OCI-LY1 (cell line): ENCODE data around the gene CNTNAP2.

ENCODE experiments used
- H2AFZ ChIP-seq: fragments of 200-600 bp; sonication (generic), shearing (Covaris generic); 2 replicates; pipeline ENCODE4 v1.6.0; 2014; ENCODE audit warnings: antibody characterized with exemption, mild to moderate bottlenecking, low read length
- H3F3A ChIP-seq: fragments of 200-600 bp; sonication (generic), shearing (Covaris generic); 2 replicates; pipeline ENCODE4 v1.6.0; 2014; ENCODE audit warnings: mild to moderate bottlenecking, antibody characterized with exemption, low read length, moderate library complexity; ENCODE audit not compliant: insufficient read depth
- H3K27ac ChIP-seq: fragments of 200-600 bp; sonication (generic); 2 replicates; pipeline ENCODE4 v1.5.1; 2014; ENCODE audit warnings: low read length, mixed run types, mild to moderate bottlenecking, low read depth; ENCODE audit not compliant: poor library complexity, severe bottlenecking
- H3K27me3 ChIP-seq: fragments of 200-600 bp; sonication (generic); 2 replicates; pipeline ENCODE4 v1.6.0; 2014; ENCODE audit warnings: antibody characterized with exemption, mild to moderate bottlenecking, low read length, moderate library complexity; ENCODE audit not compliant: insufficient read depth
- H3K36me3 ChIP-seq: fragments of 200-600 bp; sonication (generic); 2 replicates; pipeline ENCODE4 v1.6.1; 2014; ENCODE audit warnings: mild to moderate bottlenecking, antibody characterized with exemption, low read length, moderate library complexity, mixed read lengths; ENCODE audit not compliant: insufficient read depth
- H3K4me1 ChIP-seq: fragments of 200-600 bp; sonication (generic); 2 replicates; pipeline ENCODE4 v1.5.1; 2014; ENCODE audit warnings: mild to moderate bottlenecking, low read length, moderate library complexity; ENCODE audit not compliant: insufficient read depth, severe bottlenecking
- H3K4me2 ChIP-seq: fragments of 200-600 bp; sonication (generic), shearing (Covaris generic); 2 replicates; pipeline ENCODE4 v1.6.1; 2014; ENCODE audit warnings: low read length
- H3K4me3 ChIP-seq: fragments of 200-600 bp; sonication (generic); 2 replicates; pipeline ENCODE4 v1.5.1; 2014; ENCODE audit warnings: low read length, low read depth, mild to moderate bottlenecking, mixed read lengths; ENCODE audit not compliant: poor library complexity, severe bottlenecking
- H3K79me2 ChIP-seq: fragments of 200-600 bp; shearing (Covaris generic); 2 replicates; pipeline ENCODE4 v1.6.1; 2016; ENCODE audit warnings: mixed run types, low read length, mixed read lengths; ENCODE audit not compliant: insufficient read depth
- H3K9ac ChIP-seq: fragments of 200-600 bp; sonication (generic), shearing (Covaris generic); 2 replicates; pipeline ENCODE4 v1.6.1; 2014; ENCODE audit warnings: mild to moderate bottlenecking, low read length, mixed read lengths
- H3K9me2 ChIP-seq: fragments of 200-600 bp; sonication (generic), shearing (Covaris generic); 2 replicates; pipeline ENCODE4 v1.6.1; 2014; ENCODE audit warnings: low read depth, mild to moderate bottlenecking, low read length, mixed read lengths
- H3K9me3 ChIP-seq: fragments of 200-600 bp; shearing (Covaris generic); 2 replicates; pipeline ENCODE4 v1.6.1; 2014; ENCODE audit warnings: low read length, mixed read lengths
- H4K20me1 ChIP-seq: fragments of 200-600 bp; sonication (generic), shearing (Covaris generic); 2 replicates; pipeline ENCODE4 v1.6.0; 2016; ENCODE audit warnings: mild to moderate bottlenecking, low read length; ENCODE audit not compliant: insufficient read depth
- CTCF ChIP-seq: fragments of 200-600 bp; sonication (generic), shearing (Covaris generic); IDR thresholded peaks from 2 replicates; pipeline ENCODE4 v1.5.1; 2017; ENCODE audit warnings: mild to moderate bottlenecking, antibody characterized with exemption, low read length, moderate library complexity, mixed read lengths
- EZH2 ChIP-seq: fragments of 200-600 bp; sonication (generic), shearing (Covaris generic); IDR thresholded peaks from 2 replicates; pipeline ENCODE4 v1.8.0; 2017; ENCODE audit warnings: borderline replicate concordance, mixed run types, mild to moderate bottlenecking, antibody characterized with exemption, low read length, moderate library complexity, mixed read lengths

The CNTNAP2 gene

GRCh38 chr7:147251751-147252325 is 1135.2 kb downstream of the CNTNAP2 start:
- no peaks in the 10 kb centered on the region for H3F3A ChIP-seq
- no peak overlapping the region for H3K4me2 ChIP-seq
- H2AFZ ChIP-seq, result no peak overlapping the region
- no peak overlapping the region for H3K27ac ChIP-seq
- no peak overlapping the region for H3K9ac ChIP-seq
- H3K4me1 ChIP-seq, result peaks cover 40% of the 10 kb centered on the region
- TF ChIP-seq CTCF (no peak), EZH2 (no peak)
- H3K36me3 ChIP-seq, result no peaks in the 10 kb centered on the region
- H4K20me1 ChIP-seq, result no peaks in the 10 kb centered on the region
- no peaks in the 10 kb centered on the region for H3K27me3 ChIP-seq
- H3K79me2 ChIP-seq, result no peaks in the 10 kb centered on the region
- no peaks in the 10 kb centered on the region for H3K9me2 ChIP-seq
- H3K9me3 ChIP-seq, result no peaks in the 10 kb centered on the region
- H3K4me3 ChIP-seq, result no peak overlapping the region

GRCh38 chr7:147261693-147262092 is 1145.1 kb downstream of the CNTNAP2 start:
- Histone ChIP-seq H3K4me2 (no peak overlapping the region), H3K36me3 (no peaks in the 10 kb centered on the region), H3K27me3 (no peaks in the 10 kb centered on the region), H3K4me1 (peaks cover 17% of the 10 kb centered on the region), H3K27ac (no peak overlapping the region), H3K9me3 (peaks cover 9% of the 10 kb centered on the region; the same call in 1 of the 2 replicates), H3K79me2 (no peaks in the 10 kb centered on the region), H3K9ac (no peak overlapping the region), H3K9me2 (no peaks in the 10 kb centered on the region), H2AFZ (no peak overlapping the region), H3F3A (no peaks in the 10 kb centered on the region), H3K4me3 (no peak overlapping the region), H4K20me1 (no peaks in the 10 kb centered on the region)
- TF ChIP-seq EZH2 (no peak), CTCF (no peak)

GRCh38 chr7:147265528-147265927 is 1148.9 kb downstream of the CNTNAP2 start:
- H3K27ac ChIP-seq, result no peak overlapping the region
- H3K4me1 ChIP-seq, result peaks cover 17% of the 10 kb centered on the region
- no peak overlapping the region for H3K4me2 ChIP-seq
- H3K79me2 ChIP-seq, result no peaks in the 10 kb centered on the region
- no peaks in the 10 kb centered on the region for H3K36me3 ChIP-seq
- H3K9me2 ChIP-seq, result no peaks in the 10 kb centered on the region
- peak overlapping the region; percentile 11; the same call in 1 of the 2 replicates for H2AFZ ChIP-seq
- TF ChIP-seq EZH2 (no peak), CTCF (no peak)
- no peaks in the 10 kb centered on the region for H3K27me3 ChIP-seq
- H3K9me3 ChIP-seq, result peaks cover 9% of the 10 kb centered on the region; the same call in 1 of the 2 replicates
- no peaks in the 10 kb centered on the region for H3F3A ChIP-seq
- no peak overlapping the region for H3K9ac ChIP-seq
- no peaks in the 10 kb centered on the region for H4K20me1 ChIP-seq
- no peak overlapping the region for H3K4me3 ChIP-seq
